ENCODE measurements around the gene CD99. TPM values are rescaled to one million over a fixed set of nuclear protein-coding genes. Genes with fewer than 3 reads are reported as not detected.
"Not testable (repeated sequence)": the region's sequence is repeated elsewhere in the genome, so short reads cannot be mapped to it uniquely, and the experiment has no call there.

CD99 gene
- total RNA-seq, 2 donors from 2014 or later, result 121 to 159 TPM

- no peaks in the 10 kb centered on the region for H3K4me1 Mint-ChIP-seq (ENCODE audit: low read depth in 2 of 2)
- no peaks in the 10 kb centered on the region for H3K36me3 Mint-ChIP-seq
- peaks cover 0 to 8% of the 10 kb centered on the region in 2 donors for H3K27me3 Mint-ChIP-seq
- ATAC-seq (no peak), DNase-seq (ENCODE audit: low spot score) (no peak)
- no peak overlapping the region for H3K27ac Mint-ChIP-seq
- no peak overlapping the region for H3K4me3 Mint-ChIP-seq
- no peaks in the 10 kb centered on the region for H3K9me3 Mint-ChIP-seq
Measured at GRCh38 chrX:2765549-2765830, 74.4 kb downstream of the CD99 start.

- DNase-seq (ENCODE audit: low spot score) (no peak), ATAC-seq (no peak)
- H3K27ac Mint-ChIP-seq, result no peak overlapping the region
Measured at GRCh38 chrX:2766906-2767305, 75.8 kb downstream of the CD99 start.

DNA sequence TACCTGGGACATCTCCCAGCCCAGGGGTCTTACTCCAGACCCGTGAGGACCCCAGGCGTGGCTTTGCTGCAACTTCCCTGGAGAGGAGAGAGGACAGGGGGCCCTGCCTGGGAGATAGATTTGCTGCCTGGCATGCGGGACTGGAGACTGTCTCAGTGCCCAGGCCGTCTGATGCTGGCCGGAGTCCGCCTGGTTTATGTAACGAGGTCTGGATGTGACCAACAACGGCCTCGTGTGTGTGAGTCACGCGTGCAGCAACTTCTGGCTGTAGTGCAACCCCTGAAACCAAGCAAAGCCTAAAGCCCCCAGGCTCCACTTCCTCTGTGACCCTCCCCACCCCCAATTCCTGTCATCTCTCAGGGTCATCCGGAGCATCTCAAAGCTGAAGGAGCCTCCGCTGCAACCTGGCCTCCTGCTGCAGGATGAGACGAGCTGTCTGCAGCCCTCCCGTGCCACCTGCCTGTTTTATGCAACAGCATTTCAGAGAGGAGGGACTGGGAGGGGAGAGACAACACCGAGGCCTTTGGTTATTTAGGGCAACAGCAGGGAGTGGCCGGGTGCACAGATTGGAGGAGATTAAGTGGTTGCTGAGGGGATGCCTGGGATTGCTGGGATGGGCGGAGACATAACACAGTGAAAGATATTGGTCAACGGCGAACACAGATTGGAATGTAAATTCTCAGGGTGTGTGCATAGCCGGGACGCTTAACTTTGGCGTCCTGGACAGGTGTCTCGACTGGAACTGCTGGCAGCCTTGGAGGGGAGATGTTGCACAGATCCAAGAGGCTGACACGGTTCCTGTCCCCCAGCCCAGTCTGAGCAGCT lies 76.7 kb downstream of the CD99 start:
- peaks cover 16 to 17% of the 10 kb centered on the region in 2 donors for H3K27me3 Mint-ChIP-seq
- H3K4me3 Mint-ChIP-seq, result no peak overlapping the region
- DNase-seq (ENCODE audit: low spot score) (no peak), ATAC-seq (no peak)
- no peaks in the 10 kb centered on the region for H3K9me3 Mint-ChIP-seq
- no peaks in the 10 kb centered on the region for H3K36me3 Mint-ChIP-seq
- no peaks in the 10 kb centered on the region for H3K4me1 Mint-ChIP-seq (ENCODE audit: low read depth in 2 of 2)
- no peak overlapping the region for H3K27ac Mint-ChIP-seq

More at GRCh38 chrX:2766906-2767305, 75.8 kb downstream of the CD99 start:
- H3K36me3 Mint-ChIP-seq, result no peaks in the 10 kb centered on the region
- no peak overlapping the region for H3K4me3 Mint-ChIP-seq
- H3K27me3 Mint-ChIP-seq, result peaks cover 12 to 13% of the 10 kb centered on the region in 2 donors
- H3K9me3 Mint-ChIP-seq, result no peaks in the 10 kb centered on the region
- no peaks in the 10 kb centered on the region for H3K4me1 Mint-ChIP-seq (ENCODE audit: low read depth in 2 of 2)

DNA sequence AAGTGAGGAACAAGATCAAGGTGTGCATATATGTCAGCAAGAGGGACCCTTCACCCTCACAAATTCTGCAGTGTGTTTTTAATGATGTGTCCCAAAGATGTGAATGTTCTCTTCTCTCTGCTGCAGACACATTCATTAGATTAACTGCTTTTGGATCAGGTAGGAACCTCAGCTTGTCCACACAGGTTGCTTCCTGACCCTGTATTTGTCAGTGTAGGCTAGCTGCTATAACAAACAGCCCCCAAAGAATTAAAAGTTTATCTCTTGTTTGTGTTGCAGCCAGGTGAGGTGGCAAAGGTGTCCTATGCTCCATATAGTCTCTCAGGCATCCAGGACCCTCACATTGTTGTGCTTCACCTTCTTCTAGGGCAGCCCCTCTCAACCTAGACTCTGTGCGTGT lies 78.5 kb downstream of the CD99 start:
- DNase-seq (ENCODE audit: low spot score), result no peak
- no peak overlapping the region for H3K4me3 Mint-ChIP-seq
- no peaks in the 10 kb centered on the region for H3K4me1 Mint-ChIP-seq (ENCODE audit: low read depth in 2 of 2)
- peaks cover 5% of the 10 kb centered on the region for H3K9me3 Mint-ChIP-seq
- ATAC-seq, result no peak
- H3K36me3 Mint-ChIP-seq, result peaks cover 4% of the 10 kb centered on the region
- H3K27me3 Mint-ChIP-seq, result peaks cover 23 to 24% of the 10 kb centered on the region in 2 donors
- H3K27ac Mint-ChIP-seq, result no peak overlapping the region

- DNase-seq (ENCODE audit: low spot score); H3K27ac Mint-ChIP-seq; H3K9me3 Mint-ChIP-seq; ATAC-seq; H3K4me3 Mint-ChIP-seq; H3K4me1 Mint-ChIP-seq (ENCODE audit: low read depth in 2 of 2): not testable (repeated sequence)
- Mint-ChIP-seq H3K36me3 (peaks cover 10% of the 10 kb centered on the region), H3K27me3 (peaks cover 35 to 45% of the 10 kb centered on the region in 2 donors)
Measured at GRCh38 chrX:2773166-2774055, 82.3 kb downstream of the CD99 start.

GRCh38 chrX:2774057-2774456 lies 83.0 kb downstream of the CD99 start:
- DNase-seq (ENCODE audit: low spot score) (no peak), ATAC-seq (no peak)
- H3K9me3 Mint-ChIP-seq, result peaks cover 9% of the 10 kb centered on the region
- H3K27ac Mint-ChIP-seq, result no peak overlapping the region
- no peaks in the 10 kb centered on the region for H3K4me1 Mint-ChIP-seq (ENCODE audit: low read depth in 2 of 2)
- peaks cover 33 to 45% of the 10 kb centered on the region in 2 donors for H3K27me3 Mint-ChIP-seq
- peaks cover 10% of the 10 kb centered on the region for H3K36me3 Mint-ChIP-seq
- no peak overlapping the region for H3K4me3 Mint-ChIP-seq

DNA sequence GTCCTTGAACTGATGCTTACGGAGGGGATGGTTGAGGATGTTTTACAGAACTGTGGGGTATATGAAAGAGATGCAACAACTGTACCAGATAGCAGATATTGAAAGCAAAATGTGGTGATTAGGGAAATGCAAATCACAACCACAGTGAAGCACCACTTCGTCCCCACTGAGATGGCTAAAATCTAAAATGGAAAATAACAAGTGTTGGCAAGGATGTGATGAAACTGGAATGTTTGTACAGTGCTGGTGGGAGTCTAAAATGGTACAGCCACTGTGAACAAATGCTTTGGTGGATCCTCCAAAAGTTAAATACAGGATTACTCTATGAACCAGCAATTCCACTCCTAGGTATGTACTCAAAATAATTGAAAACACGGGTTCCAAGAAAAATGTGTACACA lies 83.7 kb downstream of the CD99 start:
- Mint-ChIP-seq H3K27me3 (peaks cover 31 to 45% of the 10 kb centered on the region in 2 donors), H3K4me1 (ENCODE audit: low read depth in 2 of 2) (no peaks in the 10 kb centered on the region), H3K27ac (no peak overlapping the region), H3K9me3 (peaks cover 9% of the 10 kb centered on the region), H3K36me3 (peaks cover 10% of the 10 kb centered on the region), H3K4me3 (no peak overlapping the region)
- ATAC-seq (no peak), DNase-seq (ENCODE audit: low spot score) (no peak)

DNA sequence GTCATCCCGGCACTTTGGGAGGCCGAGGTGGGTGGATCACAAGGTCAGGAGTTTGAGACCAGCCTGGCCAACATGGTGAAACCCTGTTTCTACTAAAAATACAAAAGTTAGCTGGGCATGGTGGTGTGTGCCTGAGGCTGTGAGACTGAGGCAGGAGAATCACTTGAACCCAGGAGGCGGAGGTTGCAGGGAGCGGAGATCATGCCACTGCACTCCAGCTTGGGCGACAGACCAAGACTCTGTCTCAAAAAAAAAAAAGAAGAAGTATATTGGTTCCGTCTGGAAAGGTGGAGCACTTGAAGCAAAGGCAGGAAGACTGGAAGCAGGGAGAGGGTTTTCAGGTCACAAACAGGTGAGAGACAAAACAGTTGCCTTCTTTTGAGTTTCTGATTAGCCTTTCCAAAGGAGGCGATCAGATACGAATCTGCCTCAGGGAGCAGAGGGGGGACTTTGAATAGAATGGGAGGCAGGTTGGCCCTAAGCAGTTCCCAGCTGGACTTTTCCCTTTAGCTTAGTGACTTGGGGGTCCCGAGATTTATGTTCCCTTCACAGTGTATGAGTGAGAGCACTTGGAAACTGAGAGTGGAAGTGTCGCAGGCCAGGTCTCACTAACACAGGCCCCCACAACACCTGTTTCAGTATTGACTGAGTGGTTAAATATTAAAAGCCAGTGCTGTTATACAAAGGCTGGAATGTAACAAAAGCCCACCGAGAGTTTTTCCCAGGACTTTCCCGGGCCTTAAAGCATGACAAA lies 89.6 kb downstream of the CD99 start:
- not testable (repeated sequence) for H3K4me3 Mint-ChIP-seq; H3K27ac Mint-ChIP-seq; ATAC-seq; H3K36me3 Mint-ChIP-seq; H3K9me3 Mint-ChIP-seq; H3K4me1 Mint-ChIP-seq (ENCODE audit: low read depth in 2 of 2); DNase-seq (ENCODE audit: low spot score)
- peaks cover 12 to 14% of the 10 kb centered on the region in 2 donors for H3K27me3 Mint-ChIP-seq

DNA sequence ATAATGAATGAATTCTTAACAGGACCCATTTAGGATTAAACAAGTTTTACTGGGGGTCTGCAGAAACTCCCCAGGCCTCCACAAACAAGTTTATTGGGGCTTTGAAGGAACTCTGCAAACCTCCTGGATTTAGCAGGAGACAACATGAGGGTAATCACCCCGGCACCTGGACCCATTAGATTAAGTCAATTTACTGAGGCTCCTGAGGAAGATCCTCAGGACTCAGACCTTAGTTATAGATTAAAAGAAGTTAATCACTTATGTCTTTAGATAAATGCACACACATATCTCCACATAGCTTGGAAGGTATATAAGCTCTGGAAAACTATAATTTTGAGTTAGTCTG lies 90.1 kb downstream of the CD99 start:
- Mint-ChIP-seq H3K27me3 (peaks cover 12 to 14% of the 10 kb centered on the region in 2 donors), H3K9me3 (no peaks in the 10 kb centered on the region), H3K4me1 (ENCODE audit: low read depth in 2 of 2) (peaks cover 0 to 4% of the 10 kb centered on the region in 2 donors), H3K4me3 (no peak overlapping the region), H3K36me3 (no peaks in the 10 kb centered on the region), H3K27ac (no peak overlapping the region)
- DNase-seq (ENCODE audit: low spot score) (no peak), ATAC-seq (no peak)

DNA sequence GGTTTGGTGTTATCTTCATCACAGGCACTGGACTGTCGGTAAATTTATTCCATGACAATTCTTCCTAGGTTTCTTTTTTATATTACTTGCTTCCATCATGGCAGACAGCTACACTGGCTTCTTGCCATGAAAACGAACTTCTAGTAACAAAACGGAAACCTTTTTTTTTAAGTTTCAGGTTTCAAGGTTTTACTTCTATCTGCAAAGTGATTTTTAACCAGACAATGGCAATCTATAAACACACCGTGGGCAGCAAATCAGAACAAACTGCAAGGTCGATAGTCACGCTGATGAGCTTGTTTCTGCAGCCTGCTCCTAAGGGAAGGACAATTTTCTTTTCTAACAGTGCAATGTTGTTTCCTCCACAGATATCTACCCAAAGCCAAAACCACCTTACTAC lies 90.6 kb downstream of the CD99 start:
- ATAC-seq, result no peak
- Mint-ChIP-seq H3K9me3 (no peaks in the 10 kb centered on the region), H3K27ac (no peak overlapping the region), H3K4me1 (ENCODE audit: low read depth in 2 of 2) (peaks cover 0 to 4% of the 10 kb centered on the region in 2 donors), H3K27me3 (peaks cover 12 to 14% of the 10 kb centered on the region in 2 donors), H3K4me3 (no peak overlapping the region), H3K36me3 (no peaks in the 10 kb centered on the region)
- no peak for DNase-seq (ENCODE audit: low spot score)

GRCh38 chrX:2782171-2782570 lies 91.1 kb downstream of the CD99 start:
- H3K4me1 Mint-ChIP-seq (ENCODE audit: low read depth in 2 of 2), result peaks cover 0 to 4% of the 10 kb centered on the region in 2 donors
- no peaks in the 10 kb centered on the region for H3K9me3 Mint-ChIP-seq
- H3K27ac Mint-ChIP-seq, result no peak overlapping the region
- DNase-seq (ENCODE audit: low spot score), result no peak
- no peaks in the 10 kb centered on the region for H3K36me3 Mint-ChIP-seq
- no peak for ATAC-seq
- H3K27me3 Mint-ChIP-seq, result peaks cover 10% of the 10 kb centered on the region in 2 donors
- no peak overlapping the region for H3K4me3 Mint-ChIP-seq

- DNase-seq (ENCODE audit: low spot score) (no peak), ATAC-seq (no peak)
- no peak overlapping the region for H3K27ac Mint-ChIP-seq
- H3K27me3 Mint-ChIP-seq, result peaks cover 6 to 9% of the 10 kb centered on the region in 2 donors
- H3K4me1 Mint-ChIP-seq (ENCODE audit: low read depth in 2 of 2), result peaks cover 0 to 4% of the 10 kb centered on the region in 2 donors
- H3K9me3 Mint-ChIP-seq, result no peaks in the 10 kb centered on the region
- no peaks in the 10 kb centered on the region for H3K36me3 Mint-ChIP-seq
- no peak overlapping the region for H3K4me3 Mint-ChIP-seq
Measured at GRCh38 chrX:2782778-2783177, 91.7 kb downstream of the CD99 start.

DNA sequence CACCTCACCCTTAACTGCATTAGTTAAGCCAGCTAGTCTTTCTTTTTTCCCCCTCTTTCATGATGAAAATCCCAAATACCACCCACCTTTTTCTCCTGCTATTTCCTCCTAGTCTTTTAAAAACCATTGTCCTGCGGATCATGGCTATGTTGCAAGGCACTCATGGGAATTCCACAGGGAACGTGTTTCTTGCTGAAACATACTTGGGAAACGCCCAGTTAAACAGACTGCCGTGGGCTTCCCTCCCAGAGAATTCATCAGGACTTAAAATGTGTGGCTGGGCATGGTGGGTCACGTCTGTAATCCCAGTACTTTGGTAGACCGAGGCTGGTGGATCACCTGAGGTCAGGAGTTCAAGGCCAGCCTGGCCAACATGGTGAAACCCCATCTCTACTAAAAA lies 92.9 kb downstream of the CD99 start:
- Mint-ChIP-seq H3K27ac (no peak overlapping the region), H3K27me3 (peaks cover 0 to 6% of the 10 kb centered on the region in 2 donors), H3K4me3 (no peak overlapping the region), H3K4me1 (ENCODE audit: low read depth in 2 of 2) (peaks cover 0 to 4% of the 10 kb centered on the region in 2 donors), H3K9me3 (no peaks in the 10 kb centered on the region), H3K36me3 (no peaks in the 10 kb centered on the region)
- DNase-seq (ENCODE audit: low spot score) (no peak), ATAC-seq (no peak)
